IMR-90 (cell line): ENCODE results near the gene AGPAT1. TPM values are rescaled to one million over a fixed set of nuclear protein-coding genes. Genes with fewer than 3 reads are reported as not detected.
"Not testable (repeated sequence)": the region's sequence is repeated elsewhere in the genome, so short reads cannot be mapped to it uniquely, and the experiment has no call there.

Experiments
- ATAC-seq: fragments of 200-7000 bp; cut with Tn5 transposase; 2 replicates; pipeline ENCODE4 v1.9.1; 2020; ENCODE audit warnings: low read depth, mild to moderate bottlenecking, moderate library complexity
- BruUV-seq: library from RNA; stranded (reverse); fragments of 400-500 nt; replicated peaks from 2 replicates; lab custom pipeline; 2021; lab: Mats Ljungman, UMichigan
- CTCF ChIA-PET: fragments of 300-600 bp; formaldehyde crosslinking; extraction: SDS; loops from one replicate; lab custom pipeline; 2021; ENCODE audit warnings: antibody characterized with exemption; lab: Yijun Ruan, JAX
- POLR2A ChIA-PET: fragments of 300-600 bp; sonication (Branson Sonifier 250); formaldehyde crosslinking; loops from one replicate; lab custom pipeline; 2022; ENCODE audit warnings: antibody characterized with exemption; ENCODE audit not compliant: unreplicated experiment; lab: Charles Lee
- DNase-seq: peaks from one replicate; pipeline ENCODE4 v3.0.0; 2013
- H2AFZ ChIP-seq: replicated peaks from 2 replicates; pipeline ENCODE3; 2013; ENCODE audit warnings: low read length, mild to moderate bottlenecking; ENCODE audit not compliant: poor library complexity
- H2AK5ac ChIP-seq: 2 replicates; pipeline ENCODE4 v1.6.1; 2013; ENCODE audit warnings: low read depth, low read length, inconsistent platforms
- H2AK9ac ChIP-seq: replicated peaks from 2 replicates; pipeline ENCODE3; 2013; ENCODE audit warnings: mild to moderate bottlenecking, low read depth, low read length, moderate library complexity; ENCODE audit not compliant: poor library complexity
- H2BK120ac ChIP-seq: 2 replicates; pipeline ENCODE4 v1.6.1; 2013; ENCODE audit warnings: low read depth, low read length, inconsistent platforms
- H2BK15ac ChIP-seq: 3 replicates; pipeline ENCODE4 v1.6.1; 2013; ENCODE audit warnings: low read depth, low read length, inconsistent platforms
- H2BK20ac ChIP-seq: 2 replicates; pipeline ENCODE4 v1.6.1; 2013; ENCODE audit warnings: low read depth, mild to moderate bottlenecking, inconsistent platforms, low read length, moderate library complexity
- H2BK5ac ChIP-seq: 2 replicates; pipeline ENCODE4 v1.6.1; 2013; ENCODE audit warnings: mild to moderate bottlenecking, low read depth, low read length, inconsistent platforms; ENCODE audit not compliant: poor library complexity, severe bottlenecking
- H3K14ac ChIP-seq: replicated peaks from 2 replicates; pipeline ENCODE4 v1.6.1; 2013; ENCODE audit warnings: low read depth, low read length, inconsistent platforms
- H3K18ac ChIP-seq: 2 replicates; pipeline ENCODE4 v1.6.1; 2013; ENCODE audit warnings: low read depth, low read length, control low read depth
- H3K23ac ChIP-seq: 2 replicates; pipeline ENCODE4 v1.6.1; 2013; ENCODE audit warnings: low read depth, low read length, inconsistent platforms
- H3K27ac ChIP-seq: 2 replicates; pipeline ENCODE4 v1.5.1; 2013; ENCODE audit warnings: mild to moderate bottlenecking, control low read depth, low read length; ENCODE audit not compliant: insufficient read depth
- H3K27me3 ChIP-seq: 2 replicates; pipeline ENCODE4 v1.6.1; 2013; ENCODE audit warnings: low read length; ENCODE audit not compliant: control insufficient read depth, insufficient read depth
- H3K36me3 ChIP-seq: 2 replicates; pipeline ENCODE4 v1.6.1; 2013; ENCODE audit warnings: low read length, mixed read lengths; ENCODE audit not compliant: control insufficient read depth, insufficient read depth
- H3K4ac ChIP-seq: 2 replicates; pipeline ENCODE4 v1.6.1; 2013; ENCODE audit warnings: low read depth, low read length, inconsistent platforms
- H3K4me1 ChIP-seq: 2 replicates; pipeline ENCODE4 v1.6.1; 2013; ENCODE audit warnings: low read length, mixed read lengths; ENCODE audit not compliant: control insufficient read depth, insufficient read depth
- H3K4me2 ChIP-seq: 2 replicates; pipeline ENCODE4 v1.6.1; 2013; ENCODE audit warnings: low read depth, mild to moderate bottlenecking, control low read depth, low read length, moderate library complexity
- H3K4me3 ChIP-seq: 2 replicates; pipeline ENCODE4 v1.5.1; 2013; ENCODE audit warnings: low read depth, mild to moderate bottlenecking, control low read depth, low read length, moderate library complexity; ENCODE audit not compliant: insufficient read depth
- H3K56ac ChIP-seq: 2 replicates; pipeline ENCODE4 v1.6.1; 2013; ENCODE audit warnings: low read length, inconsistent platforms; ENCODE audit not compliant: insufficient read depth; ENCODE audit errors: extremely low read depth
- H3K79me1 ChIP-seq, 2 experiments: 2 replicates each; pipeline ENCODE4 v1.6.1; 2013; ENCODE audit warnings: low read length in 2 of 2, inconsistent platforms in 1 of 2, low read depth in 1 of 2
- H3K9ac ChIP-seq: 2 replicates; pipeline ENCODE4 v1.6.1; 2013; ENCODE audit warnings: low read depth, low read length, control low read depth
- H3K9me1 ChIP-seq: 2 replicates; pipeline ENCODE4 v1.6.1; 2013; ENCODE audit warnings: low read length, inconsistent platforms; ENCODE audit not compliant: insufficient read depth
- H3K9me3 ChIP-seq: 2 replicates; pipeline ENCODE4 v1.6.1; 2013; ENCODE audit warnings: low read length; ENCODE audit not compliant: control insufficient read depth, insufficient read depth
- H4K20me1 ChIP-seq: 2 replicates; pipeline ENCODE4 v1.6.1; 2013; ENCODE audit warnings: low read length, inconsistent platforms; ENCODE audit not compliant: insufficient read depth
- H4K5ac ChIP-seq: 2 replicates; pipeline ENCODE4 v1.6.1; 2013; ENCODE audit warnings: mild to moderate bottlenecking, low read depth, low read length, control low read depth
- H4K8ac ChIP-seq, 2 experiments: 2 replicates each; pipeline ENCODE4 v1.6.1; 2013; ENCODE audit warnings: low read depth in 2 of 2, low read length in 2 of 2, control low read depth in 1 of 2, inconsistent platforms in 1 of 2
- H4K91ac ChIP-seq: 2 replicates; pipeline ENCODE4 v1.6.1; 2013; ENCODE audit warnings: low read depth, low read length, inconsistent platforms; ENCODE audit not compliant: insufficient read depth
- WGBS, 2 experiments: methylation state at CpG; one replicate each; pipeline versions ENCODE4 v1.1.5 to v1.1.7; 2013; ENCODE audit warnings: missing lambda C conversion rate in 2 of 2; ENCODE audit not compliant: insufficient read length in 1 of 2; ENCODE audit errors: extremely low coverage in 2 of 2; 5-methylcytosine and 5-hydroxymethylcytosine counted together
- dilution Hi-C: fragments of 300-500 bp; cut with HindIII; formaldehyde crosslinking; loops from one replicate; pipeline ENCODE4 v1.14.3; 2018; ENCODE audit warnings: low sequenced_read_pairs; ENCODE audit not compliant: unreplicated experiment
- in situ Hi-C: fragments of 300-500 bp; cut with MboI; formaldehyde crosslinking; loops from 3 replicates; pipeline ENCODE4 v1.14.3; 2019; ENCODE audit warnings: low sequenced_read_pairs, inconsistent platforms, mixed read lengths
- intact Hi-C: fragments of 100-400 bp; cut with micrococcal nuclease; formaldehyde crosslinking; loops from 2 replicates; pipeline ENCODE4 v1.10.0; 2022
- polyA plus RNA-seq, 3 experiments: library from polyadenylated mRNA; depleted of rRNA; stranded (reverse); fragments of >200 nt; gene quantifications; 2 replicates each; pipeline ENCODE4 v1.2.3, GENCODE V29; 2012; ENCODE audit warnings: low replicate concordance in 1 of 3
- total RNA-seq: library from RNA; depleted of rRNA; stranded (reverse); fragments of >200 nt; gene quantifications from 2 replicates; pipeline ENCODE4 v1.2.3, GENCODE V29; 2012

The AGPAT1 gene
- total and polyA plus RNA-seq, 2 of the 4 experiments (the other 2 are of a cell fraction): 27.2 to 116 TPM

GRCh38 chr6:32186151-32186840 is 10.4 kb upstream of the AGPAT1 start:
- ATAC-seq, H4K91ac ChIP-seq, H3K4ac ChIP-seq, H3K23ac ChIP-seq, H2BK15ac ChIP-seq, H2BK5ac ChIP-seq, H3K9me3 ChIP-seq, H3K9ac ChIP-seq, dilution Hi-C loops, H3K4me3 ChIP-seq, H2AK9ac ChIP-seq, H2BK20ac ChIP-seq, H4K20me1 ChIP-seq, H3K14ac ChIP-seq, H3K18ac ChIP-seq, H4K5ac ChIP-seq, H3K27me3 ChIP-seq, H2BK120ac ChIP-seq, H3K4me2 ChIP-seq, H3K56ac ChIP-seq, DNase-seq, H2AK5ac ChIP-seq, H2AFZ ChIP-seq, CTCF ChIA-PET, H3K9me1 ChIP-seq, H3K4me1 ChIP-seq, H4K8ac ChIP-seq: not testable (repeated sequence)
- Histone ChIP-seq H3K27ac (peak overlapping the region; percentile 49; the same call in 1 of the 2 replicates), H3K36me3 (peaks cover 34% of the 10 kb centered on the region), H3K79me1 (peaks cover 15 to 53% of the 10 kb centered on the region in 2 experiments)
- intact Hi-C loops (loop anchor here (5.0 kb wide), 1 partner anchor 786 kb away; no protein-coding TSS in a partner anchor), in situ Hi-C loops (loop anchor here (25.0 kb wide), 1 partner anchor 776 kb away; the partner anchor contains the start of genes BRD2 and HLA-DMA)
- POLR2A ChIA-PET: interaction anchor here (1.0 kb wide), 1 partner anchor 9 kb away, joined by 7 read pairs; no protein-coding TSS in a partner anchor
- TSS peak; percentile 57 for BruUV-seq
- WGBS, 2 experiments: 71% methylated on average over 4 of the region's 10 CpGs; no CpG with 5 or more reads in 1 of the 2 experiments
